ENCODE results near the gene RCC1. TPM values are rescaled to one million over a fixed set of nuclear protein-coding genes. Genes with fewer than 3 reads are reported as not detected.

Gene RCC1
- total RNA-seq, 1 experiment from 2014 or later, result 61.2 TPM

DNA sequence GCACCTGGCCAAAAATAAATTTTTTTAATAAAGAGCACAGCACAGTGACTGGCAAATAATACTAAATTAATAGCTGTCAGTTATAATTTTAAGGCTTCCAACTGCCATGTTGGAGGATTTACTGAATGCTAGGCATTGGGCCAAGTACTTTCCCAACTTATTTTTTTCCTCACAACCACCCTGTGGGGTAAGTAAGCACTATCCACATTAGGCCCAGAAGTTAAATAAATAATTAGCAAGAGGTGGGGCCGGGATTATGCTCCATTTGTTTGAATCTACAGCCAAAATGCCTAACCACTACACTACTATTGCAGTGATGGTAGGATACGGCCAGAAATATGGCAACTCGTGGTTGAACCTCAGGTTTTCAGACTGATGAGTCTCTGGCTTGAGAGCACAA, 42.5 kb downstream of the RCC1 start:
- CTCF ChIA-PET, result interaction anchor here (0.6 kb wide), 1 partner anchor 375 kb away, joined by 3 read pairs; no protein-coding TSS in a partner anchor
- Histone ChIP-seq H3K9me3 (ENCODE audit: control insufficient read depth, insufficient read depth, low read depth, low read length) (no peaks in the 10 kb centered on the region), H3K36me3 (ENCODE audit: control insufficient read depth, insufficient read depth, low read length) (no peaks in the 10 kb centered on the region), H3K4me3 (ENCODE audit: low read depth in 2 of 2, low read length in 2 of 2) (no peak overlapping the region), H3K27me3 (ENCODE audit: control insufficient read depth, insufficient read depth, low read length) (no peaks in the 10 kb centered on the region), H3K4me1 (ENCODE audit: control insufficient read depth, insufficient read depth, low read length) (no peaks in the 10 kb centered on the region), H3K27ac (ENCODE audit: low read length) (no peak overlapping the region)
- intact Hi-C loops (cut with micrococcal nuclease; ENCODE audit: unreplicated experiment) (no loop called here), in situ Hi-C loops (cut with HindIII; ENCODE audit: low pct_unique_long_range_greater_than_20kb, low sequenced_read_pairs) (no loop called here)
- ATAC-seq (no peak), DNase-seq (ENCODE audit: low read depth, low spot score) (no peak)
- POLR2A ChIA-PET, result interaction anchor here (0.5 kb wide), 1 partner anchor 95 kb away, joined by 6 read pairs; no protein-coding TSS in a partner anchor
- TF ChIP-seq POLR2AphosphoS5 (IDR thresholded peaks at IDR 0.05; ENCODE audit: low read depth, low read length) (no peak), SIN3A (IDR thresholded peaks at IDR 0.05; ENCODE audit: borderline replicate concordance, insufficient read depth, low read depth, low read length) (no peak), TCF7L2 (IDR thresholded peaks at IDR 0.05; ENCODE audit: low read depth, low read length) (no peak)
- TF ChIP-seq, protein P1, sequence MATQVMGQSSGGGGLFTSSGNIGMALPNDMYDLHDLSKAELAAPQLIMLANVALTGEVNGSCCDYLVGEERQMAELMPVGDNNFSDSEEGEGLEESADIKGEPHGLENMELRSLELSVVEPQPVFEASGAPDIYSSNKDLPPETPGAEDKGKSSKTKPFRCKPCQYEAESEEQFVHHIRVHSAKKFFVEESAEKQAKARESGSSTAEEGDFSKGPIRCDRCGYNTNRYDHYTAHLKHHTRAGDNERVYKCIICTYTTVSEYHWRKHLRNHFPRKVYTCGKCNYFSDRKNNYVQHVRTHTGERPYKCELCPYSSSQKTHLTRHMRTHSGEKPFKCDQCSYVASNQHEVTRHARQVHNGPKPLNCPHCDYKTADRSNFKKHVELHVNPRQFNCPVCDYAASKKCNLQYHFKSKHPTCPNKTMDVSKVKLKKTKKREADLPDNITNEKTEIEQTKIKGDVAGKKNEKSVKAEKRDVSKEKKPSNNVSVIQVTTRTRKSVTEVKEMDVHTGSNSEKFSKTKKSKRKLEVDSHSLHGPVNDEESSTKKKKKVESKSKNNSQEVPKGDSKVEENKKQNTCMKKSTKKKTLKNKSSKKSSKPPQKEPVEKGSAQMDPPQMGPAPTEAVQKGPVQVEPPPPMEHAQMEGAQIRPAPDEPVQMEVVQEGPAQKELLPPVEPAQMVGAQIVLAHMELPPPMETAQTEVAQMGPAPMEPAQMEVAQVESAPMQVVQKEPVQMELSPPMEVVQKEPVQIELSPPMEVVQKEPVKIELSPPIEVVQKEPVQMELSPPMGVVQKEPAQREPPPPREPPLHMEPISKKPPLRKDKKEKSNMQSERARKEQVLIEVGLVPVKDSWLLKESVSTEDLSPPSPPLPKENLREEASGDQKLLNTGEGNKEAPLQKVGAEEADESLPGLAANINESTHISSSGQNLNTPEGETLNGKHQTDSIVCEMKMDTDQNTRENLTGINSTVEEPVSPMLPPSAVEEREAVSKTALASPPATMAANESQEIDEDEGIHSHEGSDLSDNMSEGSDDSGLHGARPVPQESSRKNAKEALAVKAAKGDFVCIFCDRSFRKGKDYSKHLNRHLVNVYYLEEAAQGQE (IDR thresholded peaks at IDR 0.05; ENCODE audit: insufficient read depth in 1 of 2, low read depth in 2 of 2, low read length in 1 of 2), result no peak
- TF ChIP-seq, protein P2, sequence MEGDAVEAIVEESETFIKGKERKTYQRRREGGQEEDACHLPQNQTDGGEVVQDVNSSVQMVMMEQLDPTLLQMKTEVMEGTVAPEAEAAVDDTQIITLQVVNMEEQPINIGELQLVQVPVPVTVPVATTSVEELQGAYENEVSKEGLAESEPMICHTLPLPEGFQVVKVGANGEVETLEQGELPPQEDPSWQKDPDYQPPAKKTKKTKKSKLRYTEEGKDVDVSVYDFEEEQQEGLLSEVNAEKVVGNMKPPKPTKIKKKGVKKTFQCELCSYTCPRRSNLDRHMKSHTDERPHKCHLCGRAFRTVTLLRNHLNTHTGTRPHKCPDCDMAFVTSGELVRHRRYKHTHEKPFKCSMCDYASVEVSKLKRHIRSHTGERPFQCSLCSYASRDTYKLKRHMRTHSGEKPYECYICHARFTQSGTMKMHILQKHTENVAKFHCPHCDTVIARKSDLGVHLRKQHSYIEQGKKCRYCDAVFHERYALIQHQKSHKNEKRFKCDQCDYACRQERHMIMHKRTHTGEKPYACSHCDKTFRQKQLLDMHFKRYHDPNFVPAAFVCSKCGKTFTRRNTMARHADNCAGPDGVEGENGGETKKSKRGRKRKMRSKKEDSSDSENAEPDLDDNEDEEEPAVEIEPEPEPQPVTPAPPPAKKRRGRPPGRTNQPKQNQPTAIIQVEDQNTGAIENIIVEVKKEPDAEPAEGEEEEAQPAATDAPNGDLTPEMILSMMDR (IDR thresholded peaks at IDR 0.05), result no peak
- BruUV-seq (replicated peaks), result no TSS peak

DNA sequence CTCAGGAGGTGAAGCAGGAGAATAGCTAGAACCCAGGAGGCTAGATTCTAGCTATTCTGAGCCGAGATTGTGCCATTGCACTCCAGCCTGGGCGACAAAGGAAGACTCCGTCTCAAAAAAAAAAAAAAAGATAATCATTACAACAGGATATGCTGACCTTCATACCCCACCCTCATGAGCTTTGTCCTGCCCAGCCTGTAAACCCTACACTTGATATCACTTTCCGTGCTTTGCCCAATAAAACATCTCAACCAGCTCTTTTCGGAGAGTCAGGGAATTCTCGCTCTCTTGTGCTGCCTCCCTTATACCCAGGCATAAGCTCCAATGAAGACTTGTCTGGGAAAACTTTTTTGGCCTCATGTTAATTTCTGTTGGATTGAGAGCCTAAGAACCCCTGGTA, 45.5 kb downstream of the RCC1 start:
- H3K27ac ChIP-seq (ENCODE audit: low read length), result no peak overlapping the region
- H3K4me3 ChIP-seq (ENCODE audit: low read depth in 2 of 2, low read length in 2 of 2), result no peak overlapping the region
- ChIA-PET CTCF (interaction anchor here (0.6 kb wide), 1 partner anchor 52 kb away, joined by 6 read pairs; no protein-coding TSS in a partner anchor), POLR2A (interaction anchor here (0.6 to 1.1 kb wide), 4 partner anchors 19 to 122 kb away, joined by 3 to 7 read pairs (median 4); no protein-coding TSS in a partner anchor)
- in situ Hi-C loops (cut with HindIII; ENCODE audit: low pct_unique_long_range_greater_than_20kb, low sequenced_read_pairs), result no loop called here
- no peaks in the 10 kb centered on the region for H3K4me1 ChIP-seq (ENCODE audit: control insufficient read depth, insufficient read depth, low read length)
- intact Hi-C loops (cut with micrococcal nuclease; ENCODE audit: unreplicated experiment), result no loop called here
- BruUV-seq (replicated peaks), result no TSS peak
- TF ChIP-seq POLR2AphosphoS5 (IDR thresholded peaks at IDR 0.05; ENCODE audit: low read depth, low read length) (no peak), TCF7L2 (IDR thresholded peaks at IDR 0.05; ENCODE audit: low read depth, low read length) (no peak), SIN3A (IDR thresholded peaks at IDR 0.05; ENCODE audit: borderline replicate concordance, insufficient read depth, low read depth, low read length) (no peak)
- TF ChIP-seq, protein P1 (IDR thresholded peaks at IDR 0.05; ENCODE audit: insufficient read depth in 1 of 2, low read depth in 2 of 2, low read length in 1 of 2), result no peak
- TF ChIP-seq, protein P2 (IDR thresholded peaks at IDR 0.05), result no peak
- H3K27me3 ChIP-seq (ENCODE audit: control insufficient read depth, insufficient read depth, low read length), result no peaks in the 10 kb centered on the region
- no peaks in the 10 kb centered on the region for H3K36me3 ChIP-seq (ENCODE audit: control insufficient read depth, insufficient read depth, low read length)
- no peak for DNase-seq (ENCODE audit: low read depth, low spot score)
- ATAC-seq, result no peak
- H3K9me3 ChIP-seq (ENCODE audit: control insufficient read depth, insufficient read depth, low read depth, low read length), result no peaks in the 10 kb centered on the region

Measured in Panc1 (cell line).